Kidney (tissue), 14 donors: Measurements from ENCODE around the gene LTBP1. TPM values are rescaled to one million over a fixed set of nuclear protein-coding genes. Genes with fewer than 3 reads are reported as not detected.
A peak's percentile ranks its signal among the peaks of the same experiment; 100 is the strongest.
"Not testable (repeated sequence)": the region's sequence is repeated elsewhere in the genome, so short reads cannot be mapped to it uniquely, and the experiment has no call there.

Source experiments
- DNase-seq, 5 donors: peaks; one replicate each; pipeline ENCODE4 v3.0.0-alpha.2; 2013 to 2020
- FAIRE-seq: peaks from 2 replicates; lab custom pipeline; 2012; peaks lifted over from hg19 to GRCh38; lab: Jason Lieb, UNC
- H3K27ac ChIP-seq, 2 donors: one replicate each; pipeline ENCODE4 v1.7.0; 2013; ENCODE audit warnings: low read depth in 2 of 2, low read length in 2 of 2, inconsistent platforms in 1 of 2
- H3K27me3 ChIP-seq: one replicate; pipeline ENCODE4 v1.7.1; 2013; ENCODE audit warnings: low read length, inconsistent platforms; ENCODE audit not compliant: control insufficient read depth, insufficient read depth
- H3K36me3 ChIP-seq, 3 donors: one replicate each; pipeline versions ENCODE4 v1.7.0 to v1.7.1; 2013; ENCODE audit warnings: low read length in 3 of 3, control low read depth in 1 of 3, inconsistent platforms in 1 of 3; ENCODE audit not compliant: insufficient read depth in 3 of 3, control insufficient read depth in 2 of 3
- H3K4me1 ChIP-seq, 3 donors: one replicate each; pipeline versions ENCODE4 v1.7.0 to v1.7.1; 2013; ENCODE audit warnings: low read length in 3 of 3, inconsistent platforms in 1 of 3, low read depth in 1 of 3; ENCODE audit not compliant: control insufficient read depth in 2 of 3, insufficient read depth in 2 of 3
- H3K4me3 ChIP-seq, 3 donors: one replicate each; pipeline versions ENCODE4 v1.7.0 to v1.8.1; 2013; ENCODE audit warnings: low read length in 3 of 3, control low read depth in 1 of 3, inconsistent platforms in 1 of 3
- H3K9ac ChIP-seq, 3 donors: one replicate each; pipeline versions ENCODE4 v1.7.0 to v1.7.1; 2013; ENCODE audit warnings: low read length in 3 of 3, control low read depth in 1 of 3, inconsistent platforms in 1 of 3
- H3K9me3 ChIP-seq, 3 donors: one replicate each; pipeline versions ENCODE4 v1.7.0 to v1.7.1; 2013; ENCODE audit warnings: low read length in 3 of 3, control low read depth in 1 of 3, inconsistent platforms in 1 of 3; ENCODE audit not compliant: control insufficient read depth in 2 of 3, insufficient read depth in 1 of 3
- intact Hi-C: fragments of 100-400 bp; cut with DNase I; formaldehyde crosslinking; loops from one replicate; pipeline ENCODE4 v1.11.1; 2022
- polyA plus RNA-seq: library from polyadenylated mRNA; stranded (reverse); fragments of 350-450 nt; fragmentation: Illumina TruSeq; extraction: RNeasy Lipid Tissue Mini Kit (QIAGEN cat#74804); gene quantifications from one replicate; pipeline ENCODE4 v1.2.3, GENCODE V29; 2014; ENCODE audit warnings: low read depth, low replicate concordance; ENCODE audit not compliant: insufficient read depth
- total RNA-seq: library from RNA; stranded (reverse); fragmentation: NEBNext Ultra II Directional; extraction: Animal tissue kit (Norgen Biotek cat#: 25700); gene quantifications from one replicate; pipeline ENCODE4 v1.2.1, GENCODE V29; 2021
- TF ChIP-seq, protein P1 (sequence below): IDR thresholded peaks from 3 replicates; pipeline ENCODE4 v1.5.1; 2012; ENCODE audit warnings: mild to moderate bottlenecking, moderate library complexity, borderline replicate concordance; ENCODE audit not compliant: insufficient read depth; ENCODE audit errors: extremely low read depth
- donor health status: control.
- donor health status: control.
- donor health status: control.
- donor health status: control.
- donor health status: control.
- donor health status: DM: yes; HTN: yes; CAD: no.
- donor health status: Normal renal cell carcinoma (clear cell type).

Gene LTBP1
- total and polyA plus RNA-seq, 2 donors from 2014 or later: 9.3 to 39.8 TPM

DNA sequence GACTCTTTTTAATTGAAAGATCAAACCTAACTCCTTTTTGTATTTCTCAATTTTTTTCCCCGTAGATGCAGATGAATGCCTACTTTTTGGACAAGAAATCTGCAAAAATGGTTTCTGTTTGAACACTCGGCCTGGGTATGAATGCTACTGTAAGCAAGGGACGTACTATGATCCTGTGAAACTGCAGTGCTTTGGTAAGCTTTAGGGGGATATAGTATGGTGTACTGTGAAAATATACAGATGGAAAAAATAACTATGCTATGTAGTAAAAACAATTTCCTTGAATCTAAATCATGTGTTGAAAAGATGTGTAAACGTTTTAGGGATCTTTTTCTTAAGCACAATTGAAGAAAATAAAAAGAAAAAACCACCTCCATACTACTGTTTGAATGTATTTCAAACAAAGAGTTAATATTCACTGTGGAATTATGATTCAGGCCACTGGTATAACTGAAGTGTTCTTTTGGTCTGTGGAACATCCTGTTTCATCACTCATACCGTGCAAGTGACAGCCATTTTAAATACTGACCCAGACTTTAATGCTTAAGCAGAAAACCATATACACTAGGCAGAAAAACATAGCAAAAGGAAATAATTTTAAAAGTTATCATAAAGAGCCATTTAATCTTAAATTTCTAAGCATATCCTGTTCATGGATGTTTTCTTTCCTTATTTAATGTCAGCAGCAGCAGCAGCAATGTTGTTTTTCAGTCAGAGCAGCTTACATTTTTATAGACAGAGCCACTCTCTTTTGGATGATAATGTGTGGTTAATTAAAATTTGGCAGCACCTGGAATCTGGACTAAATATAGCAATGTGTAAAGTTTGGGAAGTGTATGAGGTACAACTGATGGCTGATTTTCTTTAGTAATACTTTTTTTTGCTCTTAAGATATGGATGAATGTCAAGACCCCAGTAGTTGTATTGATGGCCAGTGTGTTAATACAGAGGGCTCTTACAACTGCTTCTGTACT, 416.9 kb downstream of the LTBP1 start:
- no peaks in the 10 kb centered on the region for H3K4me1 ChIP-seq
- no peak overlapping the region for H3K27ac ChIP-seq
- TF ChIP-seq, protein P1, sequence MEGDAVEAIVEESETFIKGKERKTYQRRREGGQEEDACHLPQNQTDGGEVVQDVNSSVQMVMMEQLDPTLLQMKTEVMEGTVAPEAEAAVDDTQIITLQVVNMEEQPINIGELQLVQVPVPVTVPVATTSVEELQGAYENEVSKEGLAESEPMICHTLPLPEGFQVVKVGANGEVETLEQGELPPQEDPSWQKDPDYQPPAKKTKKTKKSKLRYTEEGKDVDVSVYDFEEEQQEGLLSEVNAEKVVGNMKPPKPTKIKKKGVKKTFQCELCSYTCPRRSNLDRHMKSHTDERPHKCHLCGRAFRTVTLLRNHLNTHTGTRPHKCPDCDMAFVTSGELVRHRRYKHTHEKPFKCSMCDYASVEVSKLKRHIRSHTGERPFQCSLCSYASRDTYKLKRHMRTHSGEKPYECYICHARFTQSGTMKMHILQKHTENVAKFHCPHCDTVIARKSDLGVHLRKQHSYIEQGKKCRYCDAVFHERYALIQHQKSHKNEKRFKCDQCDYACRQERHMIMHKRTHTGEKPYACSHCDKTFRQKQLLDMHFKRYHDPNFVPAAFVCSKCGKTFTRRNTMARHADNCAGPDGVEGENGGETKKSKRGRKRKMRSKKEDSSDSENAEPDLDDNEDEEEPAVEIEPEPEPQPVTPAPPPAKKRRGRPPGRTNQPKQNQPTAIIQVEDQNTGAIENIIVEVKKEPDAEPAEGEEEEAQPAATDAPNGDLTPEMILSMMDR: no peak
- DNase-seq: no peak
- no peak overlapping the region for H3K4me3 ChIP-seq
- intact Hi-C loops: no loop called here
- no peaks in the 10 kb centered on the region for H3K9me3 ChIP-seq
- FAIRE-seq: no peak
- no peaks in the 10 kb centered on the region for H3K36me3 ChIP-seq
- H3K9ac ChIP-seq: no peak overlapping the region
- H3K27me3 ChIP-seq: no peaks in the 10 kb centered on the region

DNA sequence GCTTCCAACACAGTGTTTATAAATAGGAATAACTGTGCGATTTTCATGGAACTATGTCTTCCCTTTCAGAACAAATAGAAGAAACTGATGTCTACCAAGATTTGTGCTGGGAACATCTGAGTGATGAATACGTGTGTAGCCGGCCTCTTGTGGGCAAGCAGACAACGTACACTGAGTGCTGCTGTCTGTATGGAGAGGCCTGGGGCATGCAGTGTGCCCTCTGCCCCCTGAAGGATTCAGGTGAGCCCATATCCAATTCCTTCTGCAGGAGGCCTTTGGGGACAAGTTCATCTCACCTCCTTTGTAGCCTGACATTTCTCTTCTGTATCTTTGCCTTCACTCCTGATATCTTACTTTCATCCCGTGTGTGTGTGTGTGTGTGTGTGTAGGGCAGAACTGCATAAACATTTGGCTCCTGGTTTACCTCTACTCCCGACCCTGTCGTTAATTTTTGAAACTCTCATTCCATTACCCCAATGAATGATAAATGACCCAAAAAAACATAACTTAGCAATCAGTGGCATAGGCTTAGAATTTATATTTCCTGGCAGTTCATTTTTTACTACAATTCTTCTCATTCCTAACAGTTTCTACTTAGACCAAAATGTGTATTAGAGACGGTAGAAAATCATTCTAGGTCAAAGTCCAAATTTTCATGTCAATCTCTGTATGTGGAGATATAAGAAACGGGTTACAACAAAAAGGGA, 418.7 kb downstream of the LTBP1 start:
- no peaks in the 10 kb centered on the region for H3K36me3 ChIP-seq
- FAIRE-seq (no peak), DNase-seq (no peak)
- H3K4me3 ChIP-seq: no peak overlapping the region
- no peak overlapping the region for H3K27ac ChIP-seq
- TF ChIP-seq, protein P1: no peak
- intact Hi-C loops: no loop called here
- H3K9ac ChIP-seq: no peak overlapping the region
- H3K9me3 ChIP-seq: no peaks in the 10 kb centered on the region
- H3K27me3 ChIP-seq: no peaks in the 10 kb centered on the region
- no peaks in the 10 kb centered on the region for H3K4me1 ChIP-seq

DNA sequence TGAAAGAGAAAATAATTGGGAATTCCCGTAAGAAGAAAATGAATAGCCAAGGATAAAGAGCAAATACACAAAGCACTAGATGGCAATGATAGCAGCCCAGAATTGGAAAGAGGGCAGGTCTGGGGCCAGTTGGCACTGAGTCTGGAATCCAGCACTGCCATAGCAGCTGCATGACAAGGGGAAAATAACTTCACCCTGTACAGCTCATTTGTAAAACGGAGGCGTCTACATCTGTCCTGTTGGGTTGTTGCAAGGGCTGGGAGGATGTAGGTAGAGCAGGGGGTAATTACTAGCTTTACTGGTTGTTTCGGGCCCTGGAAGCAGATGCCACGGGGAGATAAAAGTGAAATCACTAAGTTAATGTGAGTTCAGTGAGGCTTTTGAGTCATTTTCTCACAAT, 419.7 kb downstream of the LTBP1 start:
- FAIRE-seq: no peak

DNA sequence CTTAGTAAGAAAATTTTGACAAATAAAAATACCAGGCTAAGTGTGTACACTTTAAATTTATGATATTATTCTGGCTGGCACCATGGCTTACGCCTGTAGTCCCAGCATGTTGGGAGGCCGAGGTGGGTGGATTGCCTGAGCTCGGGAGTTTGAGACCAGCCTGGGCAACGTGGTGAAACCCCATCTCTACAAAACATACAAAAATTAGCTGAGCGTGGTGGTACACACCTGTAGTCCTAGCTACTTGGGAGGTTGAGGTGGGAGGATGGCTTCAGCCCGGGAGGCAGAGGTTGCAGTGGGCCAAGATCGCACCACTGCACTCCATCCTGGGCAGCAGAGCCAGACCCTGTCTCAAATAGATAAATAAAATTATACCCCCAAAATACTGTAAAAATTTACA, 421.8 kb downstream of the LTBP1 start:
- intact Hi-C loops, H3K36me3 ChIP-seq, H3K4me1 ChIP-seq, H3K4me3 ChIP-seq, H3K27ac ChIP-seq, DNase-seq, FAIRE-seq, H3K9me3 ChIP-seq, H3K27me3 ChIP-seq, H3K9ac ChIP-seq: not testable (repeated sequence)

More for the DNA sequence above, 419.7 kb downstream of the LTBP1 start:
- no peak overlapping the region for H3K27ac ChIP-seq
- TF ChIP-seq, protein P1: no peak
- no peaks in the 10 kb centered on the region for H3K36me3 ChIP-seq
- no peak overlapping the region for H3K4me3 ChIP-seq
- no peaks in the 10 kb centered on the region for H3K27me3 ChIP-seq
- peak in 2 of 5 donors; percentile 30 to 50 for DNase-seq
- H3K9ac ChIP-seq: no peak overlapping the region
- intact Hi-C loops: no loop called here
- no peaks in the 10 kb centered on the region for H3K9me3 ChIP-seq
- no peaks in the 10 kb centered on the region for H3K4me1 ChIP-seq
